HG03439 (cell line): ENCODE measurements around the gene CDY1B.
"Not testable (repeated sequence)": the region's sequence is repeated elsewhere in the genome, so short reads cannot be mapped to it uniquely, and the experiment has no call there.

Source experiments
- ATAC-seq: cut with Tn5 transposase; IDR thresholded peaks from one replicate; pipeline ENCODE4 v1.9.1; 2021; ENCODE audit warnings: mild to moderate bottlenecking, moderate library complexity; ENCODE audit not compliant: unreplicated experiment

Gene CDY1B, protein sequence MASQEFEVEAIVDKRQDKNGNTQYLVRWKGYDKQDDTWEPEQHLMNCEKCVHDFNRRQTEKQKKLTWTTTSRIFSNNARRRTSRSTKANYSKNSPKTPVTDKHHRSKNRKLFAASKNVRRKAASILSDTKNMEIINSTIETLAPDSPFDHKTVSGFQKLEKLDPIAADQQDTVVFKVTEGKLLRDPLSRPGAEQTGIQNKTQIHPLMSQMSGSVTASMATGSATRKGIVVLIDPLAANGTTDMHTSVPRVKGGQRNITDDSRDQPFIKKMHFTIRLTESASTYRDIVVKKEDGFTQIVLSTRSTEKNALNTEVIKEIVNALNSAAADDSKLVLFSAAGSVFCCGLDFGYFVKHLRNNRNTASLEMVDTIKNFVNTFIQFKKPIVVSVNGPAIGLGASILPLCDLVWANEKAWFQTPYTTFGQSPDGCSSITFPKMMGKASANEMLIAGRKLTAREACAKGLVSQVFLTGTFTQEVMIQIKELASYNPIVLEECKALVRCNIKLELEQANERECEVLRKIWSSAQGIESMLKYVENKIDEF

DNA sequence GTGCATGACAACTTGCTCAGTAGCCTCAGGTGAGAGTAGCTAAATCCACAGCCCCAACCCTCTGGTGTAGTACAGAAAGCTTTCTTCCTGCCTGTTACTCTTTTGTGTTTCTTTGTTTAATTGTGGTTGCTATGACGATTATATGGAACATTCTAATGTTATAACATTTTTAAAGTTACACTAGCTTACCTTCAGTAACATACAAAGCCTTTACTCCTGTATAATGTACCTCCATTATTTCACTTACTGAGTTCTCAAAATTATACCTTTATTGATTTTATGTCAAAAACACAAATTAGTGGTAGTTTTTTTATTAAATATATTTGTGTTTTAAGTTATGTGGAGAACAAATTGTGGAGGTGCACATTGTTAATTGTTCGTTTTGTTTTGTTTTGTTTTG, at the start of gene CDY1B:
CDY1B (minus strand) TSS at position 101 of the 400 bp plus-strand sequence. CDS start 331 bp downstream, outside the sequence.
- ATAC-seq, result not testable (repeated sequence)

DNA sequence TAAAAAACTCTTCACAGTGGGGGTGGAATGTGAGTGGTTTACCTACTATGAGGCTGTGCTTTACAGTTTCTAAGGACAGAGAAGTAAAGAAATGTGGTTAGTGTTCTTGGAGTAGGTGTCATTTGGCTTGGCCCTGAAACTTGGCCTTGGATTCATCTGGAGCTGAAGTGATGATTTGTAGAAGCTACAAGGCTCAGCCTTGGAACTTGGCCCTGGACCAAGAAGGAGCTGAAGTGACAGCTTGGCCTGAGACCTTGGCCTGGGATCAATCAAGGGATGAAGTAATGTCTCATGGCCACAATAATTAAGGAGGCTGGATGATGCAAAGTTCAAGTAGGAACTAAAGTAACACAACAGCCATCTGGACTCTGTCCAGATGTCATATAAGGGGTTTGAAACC, 1.7 kb upstream of the CDY1B start:
- ATAC-seq, result not testable (repeated sequence)

GRCh38 chrY:24043209-24043608, 4.6 kb downstream of the CDY1B start:
- not testable (repeated sequence) for ATAC-seq

DNA sequence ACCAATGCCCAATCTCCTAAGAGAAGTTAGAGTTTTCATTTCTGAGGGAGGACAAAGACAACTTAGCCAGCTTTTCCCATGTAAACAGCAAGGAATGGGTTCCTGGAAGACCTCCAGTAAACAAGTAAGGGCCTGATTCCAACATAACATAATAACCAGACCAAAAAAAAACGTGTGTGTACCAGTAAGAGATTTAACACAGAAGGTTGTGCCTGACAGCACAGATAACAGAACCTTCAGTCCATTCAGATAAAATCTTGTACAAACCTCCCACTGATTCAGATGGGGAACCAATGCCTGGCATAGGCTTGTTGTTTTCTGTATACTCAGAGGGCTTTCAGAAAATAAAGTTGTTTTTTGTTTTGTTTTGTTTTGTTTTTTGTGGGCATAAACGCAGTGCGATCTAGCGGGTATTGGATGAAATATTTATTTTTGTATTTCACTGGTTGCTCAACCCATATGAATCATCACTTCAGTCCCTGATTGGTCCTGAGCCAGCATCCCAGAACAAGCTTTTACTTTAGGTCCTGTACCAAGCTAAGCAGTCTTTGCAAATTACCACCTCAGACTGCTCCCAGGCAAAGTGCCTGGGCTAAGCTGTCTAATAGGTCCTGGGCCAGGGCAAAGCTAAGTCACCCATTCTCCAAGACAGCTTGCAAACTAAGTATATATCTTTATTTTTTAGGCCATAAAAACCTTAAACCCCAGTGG, 8.7 kb downstream of the CDY1B start:
- not testable (repeated sequence) for ATAC-seq

DNA sequence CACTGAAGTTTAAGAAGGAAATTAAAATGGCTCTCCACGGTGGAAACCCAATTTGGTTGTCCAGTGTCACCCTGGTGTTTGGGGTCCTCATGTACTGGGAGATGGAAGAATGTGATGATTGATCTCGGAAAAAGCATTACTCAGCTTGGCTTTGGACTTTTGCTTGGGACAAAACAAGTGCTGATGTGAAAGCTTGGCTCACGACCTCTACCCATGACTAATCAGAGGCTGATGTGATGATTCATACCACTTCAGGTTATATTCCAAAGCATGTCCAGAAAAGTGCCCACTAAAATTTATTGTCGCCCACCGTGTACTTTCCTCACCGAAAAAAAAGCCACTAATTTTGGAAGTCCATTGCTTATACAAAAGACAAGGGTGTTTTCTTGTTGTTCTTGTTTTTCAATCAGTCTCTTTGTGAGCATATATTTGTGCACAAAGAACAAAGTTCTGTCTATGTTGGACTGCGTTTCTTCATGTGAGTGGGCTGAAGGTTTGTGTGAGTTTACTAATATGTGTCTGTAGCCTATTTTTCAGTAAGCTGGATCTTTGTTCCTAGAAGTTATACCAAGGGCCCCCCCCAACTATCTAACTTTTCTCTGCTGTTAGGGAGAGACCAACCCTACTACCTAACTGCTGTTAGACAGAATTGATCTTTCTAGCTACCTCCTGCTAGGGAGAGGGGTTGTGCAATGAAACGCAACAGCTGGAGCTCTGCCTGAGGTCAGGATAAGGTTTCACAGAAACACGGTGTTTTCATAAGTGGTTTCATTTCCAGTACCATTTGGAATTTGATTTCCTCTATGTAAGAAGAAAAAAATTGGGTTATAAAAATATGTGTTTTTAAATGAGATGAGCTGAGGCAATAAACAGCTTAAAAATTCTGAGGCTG, 21.4 kb downstream of the CDY1B start:
- ATAC-seq, result not testable (repeated sequence)
